HG02981 (cell line): ENCODE results near the gene PPP4R2.
A peak's percentile ranks its signal among the peaks of the same experiment; 100 is the strongest.

Source experiments
- ATAC-seq: cut with Tn5 transposase; IDR thresholded peaks from one replicate; pipeline ENCODE4 v1.9.1; 2021; ENCODE audit warnings: mild to moderate bottlenecking, moderate library complexity; ENCODE audit not compliant: unreplicated experiment

PPP4R2 gene

GRCh38 chr3:73068419-73068818 lies 71.8 kb downstream of the PPP4R2 start:
- no peak for ATAC-seq

GRCh38 chr3:73069187-73069586 lies 72.6 kb downstream of the PPP4R2 start:
- no peak for ATAC-seq

DNA sequence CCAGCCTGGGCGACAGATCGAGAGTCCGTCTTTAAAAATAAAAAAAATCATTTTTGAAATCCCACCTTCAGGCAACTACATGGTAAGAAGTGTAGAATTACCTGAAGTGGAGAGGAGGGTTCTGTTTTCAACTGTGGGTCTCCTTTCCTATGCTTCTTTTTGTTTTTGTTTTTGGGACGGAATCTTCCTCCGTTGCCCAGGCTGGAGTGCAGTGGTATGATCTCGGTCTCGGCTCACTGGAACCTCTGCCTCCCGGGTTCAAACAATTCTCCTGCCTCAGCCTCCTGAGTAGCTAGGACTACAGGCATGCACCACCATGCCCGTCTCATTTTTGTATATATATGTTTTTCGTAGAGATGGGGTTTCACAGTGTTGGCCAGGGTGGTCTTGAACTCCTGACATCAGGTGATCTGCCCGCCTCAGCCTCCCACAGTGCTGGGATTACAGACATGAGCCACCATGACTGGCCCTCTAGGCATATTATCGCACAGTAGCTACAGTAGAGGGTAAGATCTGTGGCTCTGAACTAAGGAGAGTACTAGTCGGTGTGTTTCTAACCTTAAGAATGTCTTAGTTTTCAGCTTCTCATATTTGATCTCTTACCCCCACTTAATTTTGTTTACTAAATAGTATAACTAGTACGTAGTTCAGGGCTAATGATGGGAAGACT lies 73.3 kb downstream of the PPP4R2 start:
- no peak for ATAC-seq

GRCh38 chr3:73070675-73071575 lies 74.3 kb downstream of the PPP4R2 start:
- ATAC-seq: no peak

DNA sequence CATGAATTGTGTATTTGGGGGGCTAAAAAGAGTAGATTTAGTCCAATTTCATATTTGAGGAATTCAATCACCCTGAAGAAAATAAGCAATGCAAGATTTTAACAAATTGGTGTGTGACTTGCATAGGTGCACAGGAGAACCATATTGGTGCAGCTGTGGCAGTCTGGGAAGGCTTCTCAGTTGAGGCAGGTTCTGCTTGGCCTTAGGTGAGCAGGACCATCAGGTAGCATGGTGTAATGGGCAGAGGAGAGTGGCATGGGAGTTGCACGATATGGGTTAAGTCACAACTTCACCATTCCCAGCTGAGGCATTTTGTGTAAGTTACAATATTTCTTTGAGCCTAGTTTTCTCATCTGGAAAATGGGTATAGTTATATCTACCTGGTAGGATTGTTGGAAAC lies 75.3 kb downstream of the PPP4R2 start:
- no peak for ATAC-seq

DNA sequence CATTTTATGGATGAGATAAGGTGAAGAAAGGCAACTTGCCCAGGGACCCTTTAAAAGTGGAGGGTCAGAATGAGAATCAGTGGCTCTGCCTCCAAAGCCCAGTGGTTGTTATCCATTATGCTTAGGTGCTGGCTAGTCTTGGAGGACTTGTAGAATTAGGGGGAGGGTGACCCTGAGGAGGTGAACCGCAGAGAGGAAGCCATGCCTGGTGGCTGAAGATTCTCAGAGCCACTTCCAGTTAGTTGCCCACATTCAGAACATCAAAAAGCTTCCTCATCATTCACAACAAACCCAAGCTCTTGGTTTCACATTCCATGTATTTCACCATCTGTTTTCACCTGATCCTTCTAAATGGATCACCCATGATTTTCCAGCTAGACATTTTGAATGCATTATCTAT lies 76.0 kb downstream of the PPP4R2 start:
- ATAC-seq: no peak

DNA sequence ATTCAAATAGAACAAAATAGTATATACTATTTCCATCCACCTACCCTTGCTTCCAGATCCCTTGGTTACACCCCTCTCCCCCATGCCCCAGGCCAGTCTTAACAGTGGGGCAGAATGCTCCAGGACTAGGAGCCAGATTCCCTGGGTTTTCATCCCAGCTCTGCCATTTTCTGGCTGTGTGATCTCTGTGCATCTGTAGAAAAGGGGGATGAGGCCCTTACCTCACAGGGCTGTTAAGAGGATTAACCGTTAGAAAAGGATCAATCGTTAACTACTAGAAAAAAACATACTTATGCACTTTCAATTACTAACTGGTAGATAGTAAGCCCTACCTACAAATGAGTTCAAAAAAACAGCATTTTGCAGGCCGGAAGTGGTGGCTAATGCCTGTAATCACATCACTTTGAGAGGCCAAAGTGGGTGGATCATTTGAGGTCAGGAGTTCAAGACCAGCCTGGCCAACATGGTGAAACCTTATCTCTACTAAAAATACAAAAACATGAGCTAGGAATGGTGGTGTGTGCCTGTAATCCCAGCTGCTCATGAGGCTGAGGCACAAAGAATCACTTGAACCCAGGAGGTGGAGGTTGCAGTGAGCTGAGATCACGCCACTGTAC lies 76.6 kb downstream of the PPP4R2 start:
- ATAC-seq: no peak

DNA sequence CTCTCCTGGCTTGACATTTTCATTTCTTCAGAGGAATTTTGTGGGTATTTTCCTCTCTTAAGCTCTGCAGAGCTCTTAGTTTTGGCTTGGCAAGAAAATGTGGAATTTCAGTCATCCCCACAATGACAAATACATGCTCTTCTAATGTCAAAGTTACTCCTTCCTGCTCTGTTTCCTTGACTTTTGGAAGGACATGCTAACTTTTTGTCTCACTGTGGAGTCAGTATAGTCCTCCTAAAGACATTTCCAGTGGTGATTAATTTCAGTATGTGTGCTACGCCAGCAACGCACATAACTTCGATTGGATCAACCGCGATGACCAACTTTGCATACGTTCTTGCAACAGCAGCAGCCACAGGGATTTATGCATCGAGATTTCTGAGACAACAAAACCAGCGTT lies 78.2 kb downstream of the PPP4R2 start:
- no peak for ATAC-seq

- no peak for ATAC-seq
These were observed 83.8 kb downstream of the PPP4R2 start for GRCh38 chr3:73080216-73080966.

DNA sequence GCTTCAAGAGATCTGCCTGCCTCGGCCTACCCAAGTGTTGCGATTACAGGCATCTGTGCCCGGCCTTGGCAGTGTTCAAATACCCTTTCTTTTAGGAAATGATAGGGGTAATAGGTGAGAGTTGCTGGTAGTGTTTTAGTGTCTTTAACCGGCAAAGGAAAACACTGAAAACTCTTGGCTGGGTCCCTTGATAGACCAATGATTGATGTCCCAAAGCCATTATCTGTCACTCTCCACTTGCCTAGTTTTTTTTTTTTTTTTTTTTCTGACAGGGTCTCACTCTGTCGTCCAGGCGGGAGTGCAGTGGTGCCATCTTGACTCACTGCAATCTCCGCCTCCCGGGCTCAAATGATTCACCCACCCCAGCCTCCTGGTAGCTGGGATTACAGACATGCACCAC lies 84.5 kb downstream of the PPP4R2 start:
- no peak for ATAC-seq

- no peak for ATAC-seq
These were observed 87.6 kb downstream of the PPP4R2 start for GRCh38 chr3:73084170-73084569.

DNA sequence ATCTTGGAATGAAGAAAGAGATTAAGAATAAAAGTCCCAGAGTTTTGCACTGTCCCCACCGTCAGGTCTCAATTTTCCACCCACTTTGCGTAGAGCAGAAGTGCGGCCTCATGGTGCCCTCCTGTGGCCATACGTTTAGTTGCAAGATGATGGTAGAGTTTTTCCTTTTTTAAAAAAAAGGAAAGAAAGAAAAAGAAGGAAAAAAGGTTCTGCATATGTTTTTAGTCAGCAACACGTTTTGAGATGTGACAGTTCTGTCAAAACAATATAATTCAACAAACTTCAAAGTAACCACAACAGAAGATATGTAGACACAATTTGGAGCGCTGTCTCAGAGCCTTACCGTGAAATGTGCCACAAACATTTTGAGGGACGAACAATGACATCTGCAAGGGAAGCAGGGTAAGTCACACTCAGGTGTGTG lies 89.5 kb downstream of the PPP4R2 start:
- ATAC-seq: no peak

GRCh38 chr3:73094129-73094528 lies 97.5 kb downstream of the PPP4R2 start:
- ATAC-seq: no peak

DNA sequence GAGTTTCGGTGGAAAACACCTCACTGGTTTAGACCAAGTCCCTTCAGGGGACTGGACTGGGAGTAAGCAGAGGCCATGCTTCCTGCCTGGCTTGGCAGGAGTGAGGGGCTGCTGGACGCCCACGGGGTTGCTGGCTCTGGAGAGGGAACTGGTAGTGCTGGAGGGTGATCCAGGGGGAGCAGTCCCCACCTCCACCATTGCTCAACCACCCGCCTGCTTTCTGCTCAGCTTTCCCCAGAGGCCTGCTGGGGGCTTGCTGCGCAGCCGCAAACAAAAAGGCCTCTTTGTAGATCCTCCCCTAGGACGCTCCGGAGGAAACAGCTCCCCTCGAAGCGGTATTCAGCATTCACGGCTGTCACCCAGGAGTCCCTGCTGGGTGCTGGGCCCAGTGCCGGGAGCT lies 98.3 kb downstream of the PPP4R2 start:
- ATAC-seq: no peak

DNA sequence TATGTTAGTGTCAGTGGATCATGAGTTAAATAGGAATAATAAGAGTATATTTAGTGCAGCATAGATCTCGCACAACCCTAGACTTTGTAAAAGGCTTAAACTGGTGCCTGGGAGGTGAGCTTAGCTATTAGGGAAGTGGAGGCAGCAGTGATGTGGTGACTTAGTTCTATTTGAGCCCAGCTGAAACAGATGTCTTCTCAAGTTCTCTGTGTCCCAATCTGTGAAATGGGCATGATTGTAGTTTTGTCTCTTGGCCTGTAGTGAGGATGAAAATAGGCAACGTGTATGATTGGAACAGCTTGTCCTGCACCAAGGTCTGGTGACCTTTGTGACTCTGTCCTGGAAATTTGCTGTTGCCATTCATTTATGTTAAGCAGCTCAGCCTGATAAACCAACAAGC lies 99.6 kb downstream of the PPP4R2 start:
- no peak for ATAC-seq

GRCh38 chr3:73098026-73098425 lies 101.4 kb downstream of the PPP4R2 start:
- ATAC-seq: no peak

DNA sequence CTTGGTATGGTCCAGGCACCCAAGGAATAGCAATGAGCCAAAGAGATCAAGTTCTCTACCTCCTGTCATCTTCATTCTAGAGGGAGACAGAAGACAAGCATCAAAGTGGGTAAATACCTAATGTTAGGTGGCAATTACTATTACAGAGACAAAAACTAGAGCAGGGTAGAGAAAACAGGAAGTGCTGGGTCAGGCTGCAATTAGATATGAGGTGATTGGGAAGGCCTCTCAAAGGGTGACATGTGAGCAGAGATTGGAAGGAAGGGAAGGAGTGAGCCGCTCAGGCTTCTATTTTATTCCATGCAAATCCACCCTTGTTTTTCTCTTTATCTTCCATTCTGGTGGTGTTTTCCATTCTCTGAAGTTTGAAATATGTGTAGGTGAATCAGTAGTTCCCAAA lies 102.3 kb downstream of the PPP4R2 start:
- ATAC-seq: no peak

DNA sequence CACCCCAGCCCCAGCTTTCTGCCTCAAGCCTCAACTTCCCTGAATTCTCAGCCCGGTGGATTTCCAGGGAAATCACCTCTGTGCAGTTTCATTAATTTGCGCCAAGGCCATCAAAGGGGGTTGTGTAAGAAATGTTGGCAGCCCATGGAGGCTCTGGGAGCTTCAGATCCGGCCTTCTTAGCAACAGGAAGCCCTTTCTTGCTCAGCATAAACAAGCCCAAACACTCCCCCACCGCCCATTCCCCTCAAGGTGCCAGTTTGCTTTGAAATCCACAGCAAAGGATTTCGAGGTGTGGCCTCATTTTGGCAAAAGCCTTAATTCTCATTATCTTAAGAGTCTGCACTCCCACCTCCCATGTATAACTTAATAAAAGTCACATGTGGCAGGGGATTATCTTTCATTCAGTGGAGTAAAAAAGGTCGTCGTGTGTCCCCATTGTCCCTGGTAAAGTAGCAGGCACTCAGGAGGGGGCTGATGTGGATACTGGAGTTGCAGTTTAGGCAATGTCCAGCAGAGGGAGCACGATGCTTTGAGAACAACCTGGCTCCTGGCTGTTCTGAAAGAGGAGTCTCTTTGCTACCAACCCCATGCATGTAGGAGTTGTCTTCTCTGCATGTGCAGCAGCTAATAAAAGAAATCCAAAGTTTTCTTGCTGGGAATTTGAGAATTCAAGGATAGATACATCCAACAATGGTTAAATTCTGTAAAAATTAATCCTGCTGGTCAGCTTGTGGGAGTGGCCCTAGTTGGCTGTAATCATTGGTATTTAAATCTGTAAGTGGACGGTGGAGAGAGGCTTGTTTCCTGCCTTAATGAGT lies 104.3 kb downstream of the PPP4R2 start:
- peak; percentile 84 for ATAC-seq

GRCh38 chr3:73101881-73102280 lies 105.3 kb downstream of the PPP4R2 start:
- ATAC-seq: no peak

DNA sequence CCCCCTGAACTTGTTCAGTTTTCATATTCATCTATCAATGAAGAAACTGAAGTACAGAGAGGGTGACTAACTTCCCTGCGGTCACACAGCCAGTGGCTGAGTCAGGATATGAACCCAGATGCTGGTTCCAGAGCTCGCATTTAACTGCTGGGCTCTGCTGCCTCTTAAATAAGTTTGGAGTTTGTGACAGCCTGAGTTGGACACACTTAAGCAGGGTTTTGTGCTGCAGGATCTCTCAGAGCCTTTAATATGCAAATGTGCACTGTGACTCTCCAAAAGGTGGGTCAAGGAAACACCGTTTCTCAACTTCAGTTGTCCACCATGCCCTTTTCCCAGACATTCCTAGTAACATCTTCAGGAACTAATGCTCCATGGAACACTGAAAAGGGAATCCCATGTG lies 110.6 kb downstream of the PPP4R2 start:
- no peak for ATAC-seq
